Embryonic facial prominence (tissue), 1 donor: ENCODE data around the gene TP53I11.
A peak's percentile ranks its signal among the peaks of the same experiment; 100 is the strongest.

Source experiments
- DNase-seq: peaks from one replicate; pipeline ENCODE4 v3.0.0-alpha.2; 2016; ENCODE audit errors: extremely low spot score

The TP53I11 gene

DNA sequence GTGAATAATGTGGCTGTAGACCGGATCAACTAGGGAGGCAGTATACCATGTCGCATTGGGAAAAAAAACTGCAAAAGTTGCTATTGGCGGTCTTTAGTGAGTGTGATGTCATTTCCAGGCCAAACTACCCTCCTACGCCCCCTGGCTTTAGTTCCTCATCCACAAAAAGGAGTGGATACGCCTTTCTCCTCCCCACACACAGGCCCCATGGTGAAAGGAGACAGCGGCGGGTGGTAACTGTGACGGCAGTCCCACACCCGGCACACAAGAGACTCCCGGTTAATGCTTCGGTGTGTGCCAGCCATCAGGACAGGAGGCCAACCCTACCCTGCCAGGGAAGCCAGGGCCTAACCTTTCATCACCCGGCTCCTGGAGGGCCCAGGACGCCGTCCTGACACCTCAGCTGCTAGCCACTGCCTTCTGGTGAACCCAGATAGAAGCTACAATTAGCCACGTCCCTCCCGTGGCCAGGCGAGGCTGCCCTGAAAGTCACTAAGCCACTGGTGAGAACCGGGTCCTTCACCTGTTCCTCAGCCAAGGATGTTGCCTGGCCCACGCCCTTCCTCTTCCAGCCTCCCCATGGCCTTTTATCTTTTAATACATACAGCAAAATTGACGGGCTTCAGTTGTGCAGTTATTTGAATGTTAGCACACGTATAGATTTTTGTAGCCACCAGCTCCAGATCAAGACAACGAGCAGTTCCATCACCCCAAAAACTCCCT, 10.8 kb downstream of the TP53I11 start:
- no peak for DNase-seq

- no peak for DNase-seq
These were observed 12.5 kb downstream of the TP53I11 start for GRCh38 chr11:44938066-44938691.

- DNase-seq: no peak
These were observed 13.6 kb downstream of the TP53I11 start for GRCh38 chr11:44936951-44937543.

DNA sequence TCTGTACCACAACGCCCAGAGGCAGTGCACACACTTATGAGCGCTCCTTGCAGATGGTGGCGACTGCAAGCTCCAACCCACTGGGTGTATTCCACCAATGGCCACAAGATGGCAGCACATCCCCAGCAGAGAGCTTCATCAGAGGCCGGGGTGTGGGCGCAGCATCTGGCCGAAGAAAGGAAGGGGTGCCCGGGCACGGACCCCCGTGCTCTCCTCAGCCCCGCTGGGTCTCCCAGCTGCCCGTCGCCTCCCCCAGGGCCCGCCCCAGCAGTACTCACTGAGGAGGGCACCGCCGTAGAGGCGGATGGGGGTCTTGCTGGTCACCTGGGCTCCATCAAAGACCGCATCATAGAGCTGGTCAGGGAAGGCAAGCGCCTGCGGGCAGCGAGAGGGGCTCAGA, 14.2 kb downstream of the TP53I11 start:
- DNase-seq: peak; percentile 64

DNA sequence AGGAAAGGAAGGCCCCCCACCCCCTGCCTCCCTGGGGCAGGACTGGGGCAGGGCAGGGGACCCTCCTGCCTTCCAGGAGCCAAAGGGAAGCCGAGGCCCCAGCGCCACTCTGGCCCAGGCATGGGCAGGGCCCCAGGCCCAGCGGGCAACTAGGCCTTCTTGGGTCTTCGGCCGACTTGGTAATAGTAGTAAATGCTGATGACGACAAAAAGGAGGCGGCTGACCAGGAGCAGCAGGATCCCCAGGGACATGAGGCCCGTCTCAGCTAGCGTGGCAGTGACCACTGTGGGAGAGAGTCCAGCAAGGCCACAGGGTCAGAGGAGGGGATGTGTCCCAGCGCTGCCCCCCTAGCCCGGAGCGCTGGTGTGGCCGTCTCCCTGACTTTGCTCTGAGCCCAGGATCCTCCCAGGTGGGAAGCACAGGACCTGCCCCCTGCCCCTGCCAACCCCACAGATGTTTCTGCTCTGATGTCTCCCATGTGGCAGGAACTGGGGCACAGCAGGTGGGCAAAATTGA, 15.9 kb downstream of the TP53I11 start:
- DNase-seq: no peak

- no peak for DNase-seq
These were observed 16.6 kb downstream of the TP53I11 start for GRCh38 chr11:44934110-44934509.

DNA sequence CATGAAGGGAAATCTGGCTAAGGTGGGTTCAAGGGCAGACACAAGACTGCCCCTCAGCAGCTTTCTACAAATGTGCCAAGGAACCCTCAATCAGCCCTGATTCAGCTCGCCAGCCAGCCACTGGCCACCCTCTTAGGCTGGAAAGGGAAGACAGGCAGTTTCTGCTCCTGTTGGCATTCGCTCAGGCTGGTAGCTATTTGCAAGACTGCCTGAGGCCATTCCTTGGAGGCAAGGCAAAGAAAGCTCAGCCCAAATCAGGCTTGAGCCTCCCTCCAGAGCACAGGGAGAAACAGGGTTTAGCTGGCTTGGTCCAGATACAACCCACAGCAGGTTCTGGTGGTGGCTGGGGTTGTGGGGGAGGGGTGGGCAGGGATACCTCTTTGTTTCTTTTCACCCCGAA, 19.2 kb downstream of the TP53I11 start:
- no peak for DNase-seq

- no peak for DNase-seq
These were observed 19.9 kb downstream of the TP53I11 start for GRCh38 chr11:44930588-44931302.

GRCh38 chr11:44928816-44929215, 21.9 kb downstream of the TP53I11 start:
- no peak for DNase-seq

- DNase-seq: no peak
These were observed 22.5 kb downstream of the TP53I11 start for GRCh38 chr11:44928144-44928543.

GRCh38 chr11:44927174-44927661, 23.5 kb downstream of the TP53I11 start:
- no peak for DNase-seq

- DNase-seq: no peak
These were observed 24.6 kb downstream of the TP53I11 start for GRCh38 chr11:44926036-44926435.

DNA sequence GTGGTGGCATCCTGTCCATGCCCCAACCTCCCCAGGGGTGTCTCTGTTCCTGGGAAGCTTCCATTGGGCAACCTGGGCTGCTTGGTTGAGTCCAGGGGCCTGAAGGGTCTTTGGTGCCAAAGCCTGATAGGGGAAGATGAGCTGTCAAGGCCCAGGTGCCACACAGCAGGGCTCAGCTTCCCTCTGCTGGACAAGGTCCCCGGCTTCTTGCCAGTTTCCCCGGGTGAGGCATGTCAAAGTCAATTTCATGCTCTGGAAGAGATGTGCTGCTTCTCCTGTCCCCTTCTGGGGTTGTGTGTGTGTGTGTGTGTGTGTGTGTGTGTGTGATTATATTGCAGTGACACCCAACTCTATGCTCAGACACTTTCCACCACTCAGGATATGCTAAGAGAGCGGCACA, 26.9 kb downstream of the TP53I11 start:
- DNase-seq: no peak

GRCh38 chr11:44923115-44923514, 27.6 kb downstream of the TP53I11 start:
- DNase-seq: no peak

DNA sequence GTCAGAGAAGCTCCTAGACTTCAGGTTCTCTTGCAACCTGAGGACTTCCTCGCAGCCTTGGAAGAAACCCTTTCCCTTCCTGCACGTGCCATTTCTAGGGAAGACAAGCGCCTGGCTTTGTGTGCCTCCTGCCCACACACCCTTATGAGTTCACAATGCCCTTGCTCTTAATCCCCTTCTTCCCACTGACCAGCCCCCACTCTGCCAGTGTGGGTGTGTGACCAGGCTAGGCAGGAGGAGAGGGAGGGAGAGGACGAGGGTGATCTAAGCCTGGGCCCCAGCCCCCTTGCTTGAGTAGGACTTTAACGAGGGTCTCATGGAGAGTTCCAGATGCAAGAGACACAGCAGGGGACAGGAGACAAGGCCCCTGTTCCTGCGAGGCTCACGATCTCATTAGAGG, 30.2 kb downstream of the TP53I11 start:
- no peak for DNase-seq

DNA sequence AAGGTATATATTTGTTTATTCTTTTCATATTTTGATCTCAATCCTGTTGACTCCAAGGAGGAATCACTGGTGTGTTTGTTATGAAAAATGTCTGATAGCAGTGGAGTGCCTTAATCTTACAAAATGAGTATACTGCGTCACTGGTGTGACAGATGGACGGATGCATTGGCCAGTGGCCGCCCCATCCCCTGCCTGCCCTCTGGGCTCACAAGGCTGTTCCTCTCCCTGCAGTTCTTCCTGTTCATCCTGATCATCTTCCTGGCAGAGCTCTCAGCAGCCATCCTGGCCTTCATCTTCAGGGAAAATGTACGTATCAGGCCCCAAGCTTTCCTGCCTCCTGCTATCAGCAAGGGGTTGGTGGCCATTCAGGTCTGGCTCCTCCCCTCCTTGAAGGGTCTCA, 32.9 kb downstream of the TP53I11 start:
- DNase-seq: no peak

DNA sequence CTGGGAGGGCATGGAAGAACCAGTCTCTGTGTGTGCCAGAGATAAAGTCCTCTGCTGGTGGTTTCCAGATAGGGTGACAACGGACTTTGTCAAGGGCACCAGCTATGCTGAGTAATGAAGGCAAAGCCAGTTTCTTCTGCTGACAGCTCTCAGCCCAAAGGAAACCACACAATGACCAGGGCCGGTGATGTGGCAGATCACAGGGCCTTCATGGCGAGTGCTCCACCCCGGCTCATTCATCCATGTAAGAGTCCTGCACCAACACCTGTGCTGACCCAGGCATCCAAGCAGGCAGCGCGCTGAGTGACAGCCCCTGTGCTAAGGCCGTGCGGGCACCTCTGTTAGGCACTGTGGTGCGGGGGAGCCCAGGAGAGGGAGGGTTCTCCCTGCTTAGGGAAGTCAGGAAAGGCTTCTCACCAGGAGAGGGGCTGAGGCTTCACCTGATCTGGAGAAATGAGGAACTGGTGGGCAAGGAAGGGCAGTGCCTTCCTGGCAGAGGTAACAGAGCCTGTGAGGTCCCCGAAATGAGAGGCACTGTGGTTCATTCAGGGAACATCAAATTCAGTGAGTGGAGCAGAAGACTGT, 33.8 kb downstream of the TP53I11 start:
- DNase-seq: no peak

- no peak for DNase-seq
These were observed 34.4 kb downstream of the TP53I11 start for GRCh38 chr11:44916331-44916730.

DNA sequence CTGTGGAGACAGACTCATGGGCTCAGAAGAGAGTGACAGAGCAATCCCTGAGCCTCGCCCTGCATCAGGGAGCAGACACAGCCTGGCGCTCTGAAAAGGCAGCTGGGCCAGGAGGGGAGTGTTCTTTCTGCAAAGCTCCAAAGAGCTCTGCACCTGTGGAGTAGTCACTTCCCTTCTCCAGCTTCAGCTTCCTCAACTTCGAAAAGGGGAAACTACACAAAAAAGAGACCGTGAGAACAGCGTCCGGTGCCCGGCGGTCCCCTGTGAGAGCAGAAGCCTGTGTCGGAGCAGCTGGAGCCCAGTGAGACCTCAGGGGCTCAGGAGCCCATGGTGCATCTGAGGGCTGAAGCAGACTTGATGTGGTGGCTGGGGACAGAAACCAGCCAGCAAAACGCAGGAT, 35.1 kb downstream of the TP53I11 start:
- no peak for DNase-seq

GRCh38 chr11:44915004-44915403, 35.7 kb downstream of the TP53I11 start:
- DNase-seq: no peak

- no peak for DNase-seq
These were observed 36.6 kb downstream of the TP53I11 start for GRCh38 chr11:44914105-44914504.

DNA sequence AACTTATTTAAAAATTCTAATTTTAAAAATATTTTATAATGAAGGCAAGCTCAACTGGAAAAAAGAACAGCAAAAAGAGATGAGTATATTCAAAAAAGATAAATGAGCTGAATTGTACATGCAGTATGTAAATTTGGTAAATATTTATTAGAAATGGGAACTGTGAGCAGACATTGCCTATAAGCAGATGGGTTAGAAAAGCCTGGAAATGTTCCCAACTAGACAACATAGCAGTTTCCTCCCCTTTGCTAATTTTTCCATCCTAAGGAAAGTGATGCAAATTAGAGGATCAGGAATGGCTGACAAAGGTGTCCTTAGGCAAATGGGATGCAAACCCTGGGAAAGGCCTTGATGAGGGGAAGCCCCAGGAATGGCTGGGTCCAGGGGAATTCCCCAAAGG, 37.2 kb downstream of the TP53I11 start:
- no peak for DNase-seq
